ENCODE results near the gene SVOPL. TPM values are rescaled to one million over a fixed set of nuclear protein-coding genes. Genes with fewer than 3 reads are reported as not detected.

SVOPL gene
- total and polyA plus RNA-seq, 9 of the 15 experiments (the other 6 are each of a cell fraction or from before 2014, with no cell fraction given), result 0.13 to 0.42 (median 0.20) TPM; not detected in 6

GRCh38 chr7:138661069-138661635, 40.0 kb downstream of the SVOPL start:
- ChIA-PET POLR2A (interaction anchor here (0.6 to 1.0 kb wide), 2 partner anchors 29 to 1955 kb away, joined by 3 read pairs; no protein-coding TSS in a partner anchor), CTCF (ENCODE audit: low intra/inter-chr PET ratio) (no interaction called here)
- Histone ChIP-seq H3K4me2 (ENCODE audit: insufficient read depth, low read length) (no peak overlapping the region; the same call in 1 of the 2 replicates), H3K27me3 (ENCODE audit: control insufficient read depth in 2 of 2, insufficient read depth in 2 of 2, low read length in 2 of 2) (peaks cover 25 to 32% of the 10 kb centered on the region in 2 experiments; a peak in 4 of 5 replicates), H3K36me3 (ENCODE audit: control insufficient read depth, insufficient read depth, low read length) (no peaks in the 10 kb centered on the region), H2AFZ (ENCODE audit: low read depth, low read length) (no peak overlapping the region), H3K4me3 (no peak overlapping the region), H3K27ac (ENCODE audit: extremely low read depth, low read depth, low read length) (no peak overlapping the region), H3K9me3 (replicated peaks; ENCODE audit: control insufficient read depth, insufficient read depth, low read depth, low read length) (no peaks in the 10 kb centered on the region), H3K9ac (ENCODE audit: insufficient read depth in 1 of 2, low read depth in 2 of 2, low read length in 2 of 2) (no peak overlapping the region), H4K20me1 (replicated peaks; ENCODE audit: control insufficient read depth, insufficient read depth, low read length) (no peaks in the 10 kb centered on the region), H3K9me1 (ENCODE audit: control insufficient read depth, insufficient read depth, low read length) (no peaks in the 10 kb centered on the region), H3K79me2 (ENCODE audit: control insufficient read depth, insufficient read depth, low read length) (no peaks in the 10 kb centered on the region), H3K4me1 (replicated peaks in 1 of 2; ENCODE audit: control insufficient read depth in 2 of 2, insufficient read depth in 2 of 2, low read length in 2 of 2) (no peaks in the 10 kb centered on the region; a peak in 1 of 5 replicates)
- intact Hi-C loops (cut with micrococcal nuclease) (no loop called here), in situ Hi-C loops (cut with MboI) (no loop called here)
- WGBS (ENCODE audit: insufficient coverage, low coverage, missing lambda C conversion rate), result 2% methylated on average over 9 of the region's 9 CpGs
- FAIRE-seq, result no peak
- no peak for DNase-seq (ENCODE audit: extremely low read depth in 1 of 4, low spot score in 3 of 4)
- no peak for ATAC-seq
- BruUV-seq (replicated peaks), result no TSS peak
- no peak for TF ChIP-seq ZBTB49 (CRISPR knock-in tag; IDR thresholded peaks at IDR 0.05; ENCODE audit: borderline replicate concordance)
- no peak for TF ChIP-seq CTCF (IDR thresholded peaks at IDR 0.05 in 2 of 3, conservative IDR thresholded peaks at IDR 0.05 in 1 of 3; ENCODE audit: insufficient read depth in 2 of 3, low read depth in 1 of 3, low read length in 3 of 3)
- TF ChIP-seq XRCC5 (IDR thresholded peaks at IDR 0.05; ENCODE audit: low read depth, low read length), result no peak
- TF ChIP-seq TCF7L2 (IDR thresholded peaks at IDR 0.05; ENCODE audit: low read depth, low read length), result no peak
- peak; percentile 35; the same call in 1 of the 2 replicates for TF ChIP-seq TFE3 (CRISPR knock-in tag; IDR thresholded peaks at IDR 0.05)
- TF ChIP-seq EZH2 (IDR thresholded peaks at IDR 0.05; ENCODE audit: borderline replicate concordance, low read depth, low read length), result peak; percentile 73; the same call in 1 of the 2 replicates
- no peak for TF ChIP-seq HINFP (tag; conservative IDR thresholded peaks at IDR 0.05; ENCODE audit: low read depth)
- TF ChIP-seq E2F5 (CRISPR knock-in tag; IDR thresholded peaks at IDR 0.05), result no peak
- no peak for TF ChIP-seq TEAD4 (IDR thresholded peaks at IDR 0.05; ENCODE audit: low read length)
- TF ChIP-seq TEAD4 (CRISPR knock-in tag; IDR thresholded peaks at IDR 0.05; ENCODE audit: borderline replicate concordance), result no peak
- TF ChIP-seq ERF (CRISPR knock-in tag; IDR thresholded peaks at IDR 0.05), result no peak
- no peak for TF ChIP-seq SMAD4 (CRISPR knock-in tag; conservative IDR thresholded peaks at IDR 0.05)
- TF ChIP-seq TRIM24 (IDR thresholded peaks at IDR 0.05), result no peak
- no peak for TF ChIP-seq RFX5 (IDR thresholded peaks at IDR 0.05; ENCODE audit: low read depth, low read length)

All from K562 (cell line).